ENCODE results near the gene WDR53. TPM values are rescaled to one million over a fixed set of nuclear protein-coding genes. Genes with fewer than 3 reads are reported as not detected.

Gene WDR53
- total RNA-seq, 1 donor: 7.1 TPM

DNA sequence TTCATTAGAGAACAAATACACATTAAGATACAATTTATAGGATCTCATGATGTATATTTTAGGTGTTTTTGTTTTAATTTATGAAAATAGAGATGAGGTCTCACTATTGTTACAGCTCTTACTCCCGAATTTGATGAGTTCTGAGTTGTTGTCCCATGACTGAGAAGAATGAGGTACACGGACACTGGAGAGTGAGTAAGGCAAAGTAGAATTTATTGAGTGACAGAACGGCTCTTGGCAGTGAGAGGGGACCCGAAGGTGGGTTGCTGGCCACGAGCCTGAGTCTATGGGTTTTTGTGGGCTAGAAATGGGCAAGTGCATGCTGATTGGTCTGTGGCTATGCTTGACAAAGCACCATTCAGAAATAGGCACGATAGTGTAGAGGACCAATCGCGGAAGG lies 61.7 kb downstream of the WDR53 start:
- no peak for DNase-seq (ENCODE audit: low read depth)
- no peak for TF ChIP-seq CTCF (IDR thresholded peaks at IDR 0.05; ENCODE audit: insufficient read depth, low read length)
- H3K4me3 ChIP-seq (ENCODE audit: low read depth, low read length): no peak overlapping the region

- no peak overlapping the region for H3K4me3 ChIP-seq (ENCODE audit: low read depth, low read length)
- no peak for TF ChIP-seq CTCF (IDR thresholded peaks at IDR 0.05; ENCODE audit: insufficient read depth, low read length)
- DNase-seq (ENCODE audit: low read depth): no peak
Measured at GRCh38 chr3:196504556-196504955, 63.8 kb downstream of the WDR53 start.

Small RNAs within 50 kb of the gene (small RNA-seq; reads per million reads assigned to genes)
- gene RPS29P3: not detected

Other genes starting within 250 kb of the WDR53 start
- not detected in 2 replicates for gene TM4SF19, start 230.2 kb downstream of the WDR53 start, total RNA-seq (ENCODE audit: low replicate concordance)
- 20.9 and 27.7 TPM in 2 replicates for gene UBXN7, start 136.1 kb downstream of the WDR53 start, total RNA-seq (ENCODE audit: low replicate concordance)
- 32.4 and 35.4 TPM in 2 replicates for gene RNF168, start 64.8 kb downstream of the WDR53 start, total RNA-seq (ENCODE audit: low replicate concordance)
- not detected in 2 replicates for gene SMCO1, start 53.2 kb downstream of the WDR53 start, total RNA-seq (ENCODE audit: low replicate concordance)
- 8.3 and 14.0 TPM in 2 replicates for gene FBXO45, start 106 bp upstream of the WDR53 start, total RNA-seq (ENCODE audit: low replicate concordance)
- 0.65 and 2.9 TPM in 2 replicates for gene NRROS, start 71.1 kb upstream of the WDR53 start, total RNA-seq (ENCODE audit: low replicate concordance)
- gene CEP19, start 143.7 kb upstream of the WDR53 start, total RNA-seq (ENCODE audit: low replicate concordance): 4.0 and 6.5 TPM in 2 replicates
- gene PIGX, start 143.8 kb upstream of the WDR53 start, total RNA-seq (ENCODE audit: low replicate concordance): 28.0 and 33.5 TPM in 2 replicates
- 39.7 and 45.6 TPM in 2 replicates for gene PAK2, start 171.3 kb upstream of the WDR53 start, total RNA-seq (ENCODE audit: low replicate concordance)

Data from fibroblast of the aortic adventitia (primary cell).